Measurements from ENCODE around the gene SH3TC2.

DNA sequence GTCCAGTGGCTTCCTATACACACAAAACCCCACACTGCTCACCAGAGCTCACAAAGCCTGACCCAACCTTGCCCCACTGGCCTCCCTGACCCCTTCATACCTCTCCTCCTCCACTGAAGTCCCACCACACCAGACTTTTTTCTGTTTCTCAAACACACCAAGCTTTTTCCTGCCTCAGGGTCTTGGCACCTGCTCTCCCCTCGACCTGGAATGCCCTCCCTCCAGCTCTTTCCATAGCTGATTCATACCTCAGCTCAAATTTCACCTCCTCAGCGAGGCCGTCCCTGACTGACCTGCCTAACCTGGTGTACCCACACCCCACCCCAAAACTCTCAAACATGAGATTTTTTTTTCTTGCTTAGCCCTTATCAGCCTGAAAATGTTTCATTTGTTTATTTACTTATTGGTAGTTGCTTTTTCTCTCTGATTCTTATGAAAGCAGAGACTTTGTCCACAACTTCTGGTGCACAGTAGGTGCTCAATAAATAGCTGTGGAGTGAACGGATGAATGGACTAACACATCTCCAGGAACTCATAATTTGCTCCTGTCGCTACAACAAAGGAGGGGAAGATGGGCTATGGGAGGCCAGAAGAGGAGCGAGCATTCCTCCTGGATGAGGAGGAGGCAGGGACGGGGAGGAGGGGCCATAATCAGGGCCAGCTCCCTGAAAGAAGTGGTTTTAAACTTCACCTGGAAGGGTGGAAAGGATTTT is 84.3 kb downstream of the SH3TC2 start:
- TF ChIP-seq, protein P1, sequence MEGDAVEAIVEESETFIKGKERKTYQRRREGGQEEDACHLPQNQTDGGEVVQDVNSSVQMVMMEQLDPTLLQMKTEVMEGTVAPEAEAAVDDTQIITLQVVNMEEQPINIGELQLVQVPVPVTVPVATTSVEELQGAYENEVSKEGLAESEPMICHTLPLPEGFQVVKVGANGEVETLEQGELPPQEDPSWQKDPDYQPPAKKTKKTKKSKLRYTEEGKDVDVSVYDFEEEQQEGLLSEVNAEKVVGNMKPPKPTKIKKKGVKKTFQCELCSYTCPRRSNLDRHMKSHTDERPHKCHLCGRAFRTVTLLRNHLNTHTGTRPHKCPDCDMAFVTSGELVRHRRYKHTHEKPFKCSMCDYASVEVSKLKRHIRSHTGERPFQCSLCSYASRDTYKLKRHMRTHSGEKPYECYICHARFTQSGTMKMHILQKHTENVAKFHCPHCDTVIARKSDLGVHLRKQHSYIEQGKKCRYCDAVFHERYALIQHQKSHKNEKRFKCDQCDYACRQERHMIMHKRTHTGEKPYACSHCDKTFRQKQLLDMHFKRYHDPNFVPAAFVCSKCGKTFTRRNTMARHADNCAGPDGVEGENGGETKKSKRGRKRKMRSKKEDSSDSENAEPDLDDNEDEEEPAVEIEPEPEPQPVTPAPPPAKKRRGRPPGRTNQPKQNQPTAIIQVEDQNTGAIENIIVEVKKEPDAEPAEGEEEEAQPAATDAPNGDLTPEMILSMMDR (IDR thresholded peaks at IDR 0.05), result no peak
- TF ChIP-seq POLR2AphosphoS5 (IDR thresholded peaks at IDR 0.05) (no peak), POLR2A (IDR thresholded peaks at IDR 0.05) (no peak)
